HL-60/S4 treated with phorbol 12-myristate 13-acetate at 8.2 ng/mL for 4 days and 3 days (cell line): ENCODE results near the gene ARPIN.

Experiments used
- in situ Hi-C: fragments of 300-500 bp; cut with MboI; formaldehyde crosslinking; loops from 2 replicates; pipeline ENCODE4 v1.15.0; 2022; ENCODE audit warnings: low sequenced_read_pairs

Gene ARPIN

GRCh38 chr15:89848970-89849292, 63.8 kb downstream of the ARPIN start:
- in situ Hi-C loops, result no loop called here

GRCh38 chr15:89847101-89847500, 65.7 kb downstream of the ARPIN start:
- in situ Hi-C loops, result no loop called here

GRCh38 chr15:89845305-89845893, 67.4 kb downstream of the ARPIN start:
- in situ Hi-C loops, result no loop called here
